ENCODE data around the gene INPP5A.

DNA sequence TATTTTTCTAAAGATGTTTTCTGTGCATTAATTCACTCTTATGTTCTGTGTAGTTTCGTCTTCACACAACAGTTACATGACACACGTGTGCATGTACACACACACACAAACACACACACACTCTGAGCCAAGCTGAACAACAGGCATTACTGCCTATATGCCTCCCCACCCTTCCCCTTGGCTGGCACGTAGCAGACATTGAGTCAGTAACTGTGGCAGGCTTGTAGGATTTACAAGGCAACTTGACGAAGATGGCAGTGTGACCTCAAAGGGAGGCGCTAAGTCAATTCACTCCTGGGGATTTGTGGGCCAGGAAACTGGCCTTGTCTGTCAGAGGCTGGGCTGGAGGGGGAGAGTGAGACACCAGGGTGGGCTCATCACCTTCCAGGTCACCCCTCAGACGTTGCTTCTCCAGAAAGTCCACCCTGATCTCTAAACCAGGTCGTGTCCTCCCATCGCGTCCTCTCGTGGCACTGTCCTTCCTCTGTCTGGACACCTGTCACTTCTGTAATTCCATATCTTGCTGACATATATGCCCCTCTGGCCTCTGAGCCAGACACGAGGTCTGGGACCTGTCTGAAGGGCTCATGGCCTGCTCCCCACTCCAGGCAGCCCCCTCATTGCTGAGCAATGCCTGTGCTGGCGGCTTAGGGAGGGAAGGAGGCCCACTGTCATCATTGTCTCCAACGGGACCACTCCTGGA lies 41.1 kb upstream of the INPP5A start:
- TF ChIP-seq CTCF (IDR thresholded peaks at IDR 0.05) (no peak), POLR2A (IDR thresholded peaks at IDR 0.05) (no peak)
